Nephron progenitor cell (in vitro differentiated cells): ENCODE measurements around the gene TLL1.

ENCODE experiments used
- DNase-seq: peaks from one replicate; pipeline ENCODE4 v3.0.0; 2021
- H3K27ac Mint-ChIP-seq: 2 replicates; pipeline ENCODE4 v1.8.0; 2021; ENCODE audit warnings: mild to moderate bottlenecking, moderate library complexity, mixed read lengths
- H3K27me3 Mint-ChIP-seq: 2 replicates; pipeline ENCODE4 v1.8.0; 2021; ENCODE audit warnings: mild to moderate bottlenecking, low read depth, mixed read lengths; ENCODE audit not compliant: poor library complexity
- H3K36me3 Mint-ChIP-seq: 2 replicates; pipeline ENCODE4 v1.8.0; 2021; ENCODE audit warnings: low read depth, mixed read lengths
- H3K4me1 Mint-ChIP-seq: 2 replicates; pipeline ENCODE4 v1.8.0; 2021; ENCODE audit warnings: mixed read lengths
- H3K4me3 Mint-ChIP-seq: 2 replicates; pipeline ENCODE4 v1.8.0; 2021; ENCODE audit warnings: mild to moderate bottlenecking, moderate library complexity, mixed read lengths
- H3K9me3 Mint-ChIP-seq: 2 replicates; pipeline ENCODE4 v1.8.0; 2021; ENCODE audit warnings: mild to moderate bottlenecking, moderate library complexity, mixed read lengths
- CTCF ChIP-seq: fragments of 200-600 bp; sonication (generic); IDR thresholded peaks from 2 replicates; pipeline ENCODE4 v1.5.0; 2021; ENCODE audit warnings: antibody characterized with exemption

The TLL1 gene

GRCh38 chr4:165926307-165926706 is 53.3 kb downstream of the TLL1 start:
- no peak overlapping the region for H3K27ac Mint-ChIP-seq
- H3K27me3 Mint-ChIP-seq, result peaks cover 4% of the 10 kb centered on the region
- H3K9me3 Mint-ChIP-seq, result no peaks in the 10 kb centered on the region
- no peak overlapping the region for H3K4me3 Mint-ChIP-seq
- DNase-seq, result no peak
- no peaks in the 10 kb centered on the region for H3K36me3 Mint-ChIP-seq
- no peak for TF ChIP-seq CTCF
- H3K4me1 Mint-ChIP-seq, result no peaks in the 10 kb centered on the region

GRCh38 chr4:165927366-165927765 is 54.3 kb downstream of the TLL1 start:
- Mint-ChIP-seq H3K4me3 (no peak overlapping the region), H3K4me1 (no peaks in the 10 kb centered on the region), H3K27me3 (peaks cover 4% of the 10 kb centered on the region), H3K9me3 (no peaks in the 10 kb centered on the region), H3K36me3 (no peaks in the 10 kb centered on the region), H3K27ac (no peak overlapping the region)
- no peak for TF ChIP-seq CTCF
- no peak for DNase-seq

- H3K9me3 Mint-ChIP-seq, result no peaks in the 10 kb centered on the region
- no peaks in the 10 kb centered on the region for H3K36me3 Mint-ChIP-seq
- TF ChIP-seq CTCF, result no peak
- peaks cover 4% of the 10 kb centered on the region for H3K27me3 Mint-ChIP-seq
- H3K4me3 Mint-ChIP-seq, result no peak overlapping the region
- no peak for DNase-seq
- no peaks in the 10 kb centered on the region for H3K4me1 Mint-ChIP-seq
- no peak overlapping the region for H3K27ac Mint-ChIP-seq
Observed at GRCh38 chr4:165927815-165928214, 54.8 kb downstream of the TLL1 start.

GRCh38 chr4:165928601-165929000 is 55.6 kb downstream of the TLL1 start:
- no peak overlapping the region for H3K27ac Mint-ChIP-seq
- H3K4me3 Mint-ChIP-seq, result no peak overlapping the region
- no peaks in the 10 kb centered on the region for H3K36me3 Mint-ChIP-seq
- H3K4me1 Mint-ChIP-seq, result no peaks in the 10 kb centered on the region
- no peaks in the 10 kb centered on the region for H3K9me3 Mint-ChIP-seq
- no peak for DNase-seq
- H3K27me3 Mint-ChIP-seq, result peaks cover 4% of the 10 kb centered on the region
- no peak for TF ChIP-seq CTCF

GRCh38 chr4:165929662-165930061 is 56.6 kb downstream of the TLL1 start:
- Mint-ChIP-seq H3K27ac (no peak overlapping the region), H3K4me1 (no peaks in the 10 kb centered on the region), H3K9me3 (no peaks in the 10 kb centered on the region), H3K27me3 (peaks cover 4% of the 10 kb centered on the region), H3K36me3 (no peaks in the 10 kb centered on the region), H3K4me3 (no peak overlapping the region)
- no peak for TF ChIP-seq CTCF
- no peak for DNase-seq

- no peaks in the 10 kb centered on the region for H3K27me3 Mint-ChIP-seq
- no peak overlapping the region for H3K27ac Mint-ChIP-seq
- no peaks in the 10 kb centered on the region for H3K4me1 Mint-ChIP-seq
- H3K9me3 Mint-ChIP-seq, result no peaks in the 10 kb centered on the region
- no peak for DNase-seq
- TF ChIP-seq CTCF, result no peak
- no peak overlapping the region for H3K4me3 Mint-ChIP-seq
- H3K36me3 Mint-ChIP-seq, result no peaks in the 10 kb centered on the region
Observed at GRCh38 chr4:165931741-165932140, 58.7 kb downstream of the TLL1 start.
